Heart right ventricle (tissue), 16 donors: ENCODE results near the gene ZSWIM7. TPM values are rescaled to one million over a fixed set of nuclear protein-coding genes. Genes with fewer than 3 reads are reported as not detected.
A peak's percentile ranks its signal among the peaks of the same experiment; 100 is the strongest.

ENCODE experiments used
- ATAC-seq, 8 donors: fragments of 200-7000 bp; cut with Tn5 transposase; one replicate each; pipeline ENCODE4 v1.9.1; 2020; ENCODE audit warnings: mild to moderate bottlenecking in 8 of 8, moderate library complexity in 8 of 8, moderate number of reproducible peaks in 1 of 8
- DNase-seq, 2 donors: peaks; one replicate each; pipeline ENCODE4 v3.0.0-alpha.2; 2020
- H3K27ac ChIP-seq, 10 donors: fragments of 200-600 bp; sonication (generic) in 2 of 10; one replicate each; pipeline versions ENCODE4 v1.5.0 to v1.8.0; 2020 to 2022; ENCODE audit warnings: mild to moderate bottlenecking in 3 of 10
- H3K27me3 ChIP-seq, 7 donors: fragments of 200-600 bp; one replicate each; pipeline ENCODE4 v1.8.0; 2021 to 2022; ENCODE audit warnings: mild to moderate bottlenecking in 2 of 7
- H3K36me3 ChIP-seq, 9 donors: fragments of 200-600 bp; sonication (generic) in 1 of 9; one replicate each; pipeline versions ENCODE4 v1.5.0 to v1.8.0; 2020 to 2022; ENCODE audit warnings: mild to moderate bottlenecking in 2 of 9
- H3K4me1 ChIP-seq, 9 donors: fragments of 200-600 bp; sonication (generic) in 1 of 9; one replicate each; pipeline versions ENCODE4 v1.5.0 to v1.8.0; 2020 to 2022; ENCODE audit warnings: mild to moderate bottlenecking in 4 of 9
- H3K4me3 ChIP-seq, 10 donors: fragments of 200-600 bp; sonication (generic) in 2 of 10; one replicate each; pipeline versions ENCODE4 v1.5.0 to v1.8.0; 2020 to 2022; ENCODE audit warnings: mild to moderate bottlenecking in 7 of 10, moderate library complexity in 2 of 10
- H3K9me3 ChIP-seq, 11 donors: fragments of 200-600 bp in 10 of 11; sonication (generic) in 2 of 11; one replicate each; pipeline versions ENCODE4 v1.5.0 to v1.8.0; 2013 to 2022; ENCODE audit warnings: mild to moderate bottlenecking in 2 of 11, control low read depth in 1 of 11, moderate library complexity in 1 of 11
- WGBS, 2 donors: extraction: QIAGEN DNeasy Blood & Tissue Kit; methylation state at CpG; one replicate each; pipeline ENCODE4 v1.1.7; 2013; ENCODE audit warnings: inconsistent platforms in 1 of 2; 5-methylcytosine and 5-hydroxymethylcytosine counted together
- intact Hi-C, 10 donors: fragments of 100-400 bp; cut with DNase I; formaldehyde crosslinking; loops; one replicate each; pipeline versions ENCODE4 v1.11.1 to v1.14.2; 2022
- polyA plus RNA-seq, 2 donors: library from polyadenylated mRNA; stranded (reverse); fragments of 200-250 nt; gene quantifications; one replicate each; pipeline ENCODE4 v1.2.3, GENCODE V29; 2013
- total RNA-seq, 10 donors: library from RNA; stranded (reverse); fragmentation: NEBNext Ultra II Directional in 3 of 10; extraction: Animal tissue kit (Norgen Biotek cat#: 25700) in 3 of 10; gene quantifications; one replicate each; pipeline versions ENCODE4 v1.2.1 to v1.2.4, GENCODE V29; 2021 to 2023
- TF ChIP-seq, protein P1 (sequence below), 9 donors: fragments of 200-600 bp; sonication (generic) in 2 of 9; IDR thresholded peaks; one replicate each; pipeline versions ENCODE4 v1.5.0 to v1.8.0; 2021 to 2022; ENCODE audit warnings: antibody characterized with exemption in 9 of 9, mild to moderate bottlenecking in 5 of 9, moderate library complexity in 1 of 9
- donor health status: Arrhythmogenic right ventricular cardiomyopathy.
- donor health status: ischemic (EF 13 %, LVEDD 7.1; RV severe dilation, severe dysfunction).
- donor health status: healthy with polysubstance abuse.
- donor health status: DM: no; HTN: yes; CAD: no.
- donor health status: DM: no; HTN: no; CAD: no.
- donor health status: ischemic (EF 25% LVEDD 6.9; RV normal size, moderate dysfunction).
- donor health status: ischemic (EF 25% LVEDD 5.7; RV mildly dilated, moderate dysfunction).
- donor health status: healthy.
- donor health status: DM: yes; HTN: yes; CAD: no.
- donor health status: Ischemic cardiomyopathy.
- donor health status: ischemic (EF 35%, LVEDD 5.7; RV mildly dilated, moderate dysfunction).
- donor health status: nonischemic (EF 11% LVEDD 7.7; RV severe dilation, severe dysfunction).
- donor health status: DM: yes; HTN: yes; CAD: no.
- donor health status: PGD.
- donor health status: ischemic (EF 29% LVEDD 5.4; RV normal size, mild dysfunction).
- donor health status: nonischemic (EF 23%, LVEDD 6.1; RV moderate dilation, normal function).

ZSWIM7 gene
- total and polyA plus RNA-seq, 12 donors: 28.5 to 50.7 (median 34.1) TPM

DNA sequence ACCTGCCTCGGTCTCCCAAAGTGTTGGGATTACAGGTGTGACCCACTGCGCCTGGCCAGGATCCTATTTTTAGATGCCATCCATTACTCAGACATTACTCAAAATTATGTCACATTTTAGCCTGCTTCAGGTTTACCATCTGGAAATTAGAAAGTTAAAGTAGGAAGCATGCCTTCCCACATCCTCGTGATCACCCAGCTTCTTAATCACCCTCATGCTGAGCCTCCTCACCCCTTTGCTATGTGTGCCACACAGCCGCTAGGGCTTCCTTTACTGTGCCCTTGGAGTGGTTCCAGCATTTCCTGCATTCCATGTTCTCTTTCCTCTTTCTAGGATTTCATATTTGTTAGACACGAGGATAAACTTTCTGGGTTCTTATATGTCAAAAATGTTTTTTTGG lies 45.3 kb downstream of the ZSWIM7 start:
- DNase-seq (no peak), ATAC-seq (no peak)
- Histone ChIP-seq H3K27me3 (no peaks in the 10 kb centered on the region), H3K4me3 (no peak overlapping the region), H3K36me3 (no peaks in the 10 kb centered on the region), H3K4me1 (peaks cover 0 to 30% (median 0%) of the 10 kb centered on the region in 9 donors), H3K9me3 (no peaks in the 10 kb centered on the region), H3K27ac (no peak overlapping the region)
- TF ChIP-seq, protein P1, sequence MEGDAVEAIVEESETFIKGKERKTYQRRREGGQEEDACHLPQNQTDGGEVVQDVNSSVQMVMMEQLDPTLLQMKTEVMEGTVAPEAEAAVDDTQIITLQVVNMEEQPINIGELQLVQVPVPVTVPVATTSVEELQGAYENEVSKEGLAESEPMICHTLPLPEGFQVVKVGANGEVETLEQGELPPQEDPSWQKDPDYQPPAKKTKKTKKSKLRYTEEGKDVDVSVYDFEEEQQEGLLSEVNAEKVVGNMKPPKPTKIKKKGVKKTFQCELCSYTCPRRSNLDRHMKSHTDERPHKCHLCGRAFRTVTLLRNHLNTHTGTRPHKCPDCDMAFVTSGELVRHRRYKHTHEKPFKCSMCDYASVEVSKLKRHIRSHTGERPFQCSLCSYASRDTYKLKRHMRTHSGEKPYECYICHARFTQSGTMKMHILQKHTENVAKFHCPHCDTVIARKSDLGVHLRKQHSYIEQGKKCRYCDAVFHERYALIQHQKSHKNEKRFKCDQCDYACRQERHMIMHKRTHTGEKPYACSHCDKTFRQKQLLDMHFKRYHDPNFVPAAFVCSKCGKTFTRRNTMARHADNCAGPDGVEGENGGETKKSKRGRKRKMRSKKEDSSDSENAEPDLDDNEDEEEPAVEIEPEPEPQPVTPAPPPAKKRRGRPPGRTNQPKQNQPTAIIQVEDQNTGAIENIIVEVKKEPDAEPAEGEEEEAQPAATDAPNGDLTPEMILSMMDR (IDR thresholded peaks at IDR 0.05): no peak
- WGBS, 2 donors: 60 to 77% methylated on average over 5 of the region's 5 CpGs
- intact Hi-C loops: no loop called here

DNA sequence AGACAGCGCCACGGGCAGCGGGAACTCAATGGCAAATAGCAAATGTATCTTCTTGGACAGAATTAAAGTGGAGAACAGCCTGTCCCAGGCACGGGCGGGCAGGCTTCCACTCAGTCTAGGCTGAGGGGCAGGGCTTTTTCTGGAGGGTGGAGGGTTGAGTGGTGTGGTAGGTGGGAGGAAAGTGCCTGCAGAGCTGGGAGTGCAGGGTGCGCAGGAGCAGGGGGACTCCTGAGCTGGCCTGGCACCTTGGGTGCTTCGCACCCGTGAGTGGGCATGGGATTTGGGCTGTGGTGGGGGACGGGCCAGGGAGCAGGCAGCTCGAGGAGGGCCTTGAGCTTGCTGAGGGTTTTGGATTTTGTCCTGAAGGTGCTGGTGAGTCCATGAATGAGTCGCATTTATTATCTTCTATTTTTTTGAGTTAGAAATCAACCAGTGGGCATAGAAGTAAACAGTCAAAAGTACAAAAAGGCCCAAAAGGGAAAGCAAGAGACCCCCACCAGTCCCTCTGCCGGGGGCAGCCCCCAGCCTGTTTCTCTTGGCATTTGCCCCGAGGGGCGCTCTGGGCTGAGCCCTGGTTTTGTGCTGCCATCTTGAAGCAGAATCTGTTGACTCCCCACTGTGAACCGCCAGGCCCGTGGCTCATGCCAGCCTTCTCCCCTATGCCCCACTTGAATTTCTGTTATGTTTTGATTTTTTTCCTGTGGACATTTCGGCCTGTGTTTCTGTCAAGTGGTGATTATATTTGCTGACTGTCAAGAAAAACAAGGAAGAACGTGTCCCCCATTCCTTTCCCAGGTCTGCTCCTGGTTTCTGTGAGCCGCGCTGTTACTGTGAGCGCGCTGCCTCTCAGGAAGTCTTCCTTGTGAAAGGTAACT lies 46.4 kb downstream of the ZSWIM7 start:
- intact Hi-C loops: no loop called here
- Histone ChIP-seq H3K4me1 (peaks cover 0 to 20% (median 0%) of the 10 kb centered on the region in 9 donors), H3K4me3 (no peak overlapping the region), H3K27me3 (no peaks in the 10 kb centered on the region), H3K9me3 (no peaks in the 10 kb centered on the region), H3K36me3 (no peaks in the 10 kb centered on the region), H3K27ac (no peak overlapping the region)
- ATAC-seq (no peak), DNase-seq (no peak)
- TF ChIP-seq, protein P1 (IDR thresholded peaks at IDR 0.05): no peak
- WGBS, 2 donors: 80 to 85% methylated on average over 21 to 22 of the region's 22 CpGs

DNA sequence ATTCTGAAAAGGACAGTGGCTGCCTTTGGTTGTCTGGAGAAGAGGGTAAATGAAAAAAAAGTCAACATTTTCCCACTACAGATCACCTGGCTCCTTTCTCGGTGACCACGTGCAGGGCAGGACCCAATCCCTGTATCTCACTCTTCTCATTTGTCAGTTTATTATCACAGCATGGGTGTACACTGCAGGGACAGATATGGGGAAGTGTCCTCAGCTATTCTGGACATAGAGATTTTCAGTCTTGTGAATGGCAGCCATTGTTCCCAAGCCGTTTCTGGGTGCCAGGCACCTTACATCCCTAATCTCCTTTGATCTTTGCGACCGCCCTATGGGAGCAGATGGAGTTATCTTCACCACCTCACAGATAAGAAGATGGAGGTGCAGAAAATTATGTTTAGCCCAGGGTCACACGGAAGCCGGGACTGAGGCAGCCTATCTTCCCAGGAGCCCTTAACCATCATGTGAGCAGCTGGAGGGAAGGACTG lies 47.4 kb downstream of the ZSWIM7 start:
- TF ChIP-seq, protein P1 (IDR thresholded peaks at IDR 0.05): no peak
- Histone ChIP-seq H3K27me3 (no peaks in the 10 kb centered on the region), H3K4me1 (peaks cover 0 to 24% (median 0%) of the 10 kb centered on the region in 9 donors), H3K9me3 (no peaks in the 10 kb centered on the region), H3K27ac (no peak overlapping the region), H3K4me3 (no peak overlapping the region), H3K36me3 (no peaks in the 10 kb centered on the region)
- DNase-seq (no peak), ATAC-seq (no peak)
- intact Hi-C loops: no loop called here
- WGBS, 2 donors: 81 to 88% methylated on average over 7 of the region's 7 CpGs

DNA sequence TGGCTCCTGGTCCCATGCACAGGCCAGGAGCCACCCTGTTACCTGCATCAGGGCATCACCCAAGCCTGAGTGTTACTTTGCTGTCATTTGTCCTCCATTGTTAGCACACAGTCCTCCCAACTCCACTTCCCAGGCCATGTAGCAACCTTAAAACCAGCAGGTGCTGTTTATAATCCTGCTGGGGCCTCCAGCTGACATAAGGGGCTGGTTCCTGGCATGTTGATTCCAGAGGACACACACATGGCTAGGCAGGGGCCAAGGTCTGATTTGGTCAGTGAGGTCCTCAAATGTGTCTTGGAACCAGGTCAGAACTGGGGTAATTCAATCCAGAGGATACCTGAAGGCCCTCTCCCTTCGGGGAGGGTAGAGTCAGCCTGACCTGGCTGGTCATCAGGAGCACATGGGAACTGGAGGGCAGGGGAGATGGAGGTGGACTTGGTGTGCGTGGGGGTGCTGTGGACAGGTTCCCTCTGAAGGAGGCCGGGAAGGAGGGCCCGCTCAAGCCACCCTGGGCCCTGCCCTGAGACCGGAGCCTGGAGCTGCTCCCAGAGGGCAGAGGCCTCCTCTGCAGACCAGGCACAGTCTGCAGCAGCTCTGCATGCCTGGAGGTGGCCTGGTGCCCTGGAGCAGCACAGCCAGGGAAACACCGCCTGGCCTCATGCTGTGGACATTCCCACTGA lies 48.0 kb downstream of the ZSWIM7 start:
- WGBS, 2 donors: 94 to 97% methylated on average over 6 of the region's 6 CpGs
- no peak for DNase-seq
- Histone ChIP-seq H3K27ac (no peak overlapping the region), H3K9me3 (no peaks in the 10 kb centered on the region), H3K36me3 (no peaks in the 10 kb centered on the region), H3K4me3 (no peak overlapping the region), H3K27me3 (no peaks in the 10 kb centered on the region), H3K4me1 (peaks cover 0 to 28% (median 0%) of the 10 kb centered on the region in 9 donors)
- intact Hi-C loops: no loop called here
- TF ChIP-seq, protein P1 (IDR thresholded peaks at IDR 0.05): no peak
- ATAC-seq: peak in 1 of 8 donors; percentile 24
